ENCODE results near the gene PCDHB9.
"Not testable (repeated sequence)": the region's sequence is repeated elsewhere in the genome, so short reads cannot be mapped to it uniquely, and the experiment has no call there.

Gene PCDHB9

GRCh38 chr5:141186897-141187512 is at the start of gene PCDHB9:
Gene PCDHB9, plus strand, starts transcription at chr5:141187161. Its CDS starts 158 bp downstream, at chr5:141187319.
- peak; percentile 29 for DNase-seq

GRCh38 chr5:141137346-141137745 is 49.6 kb upstream of the PCDHB9 start:
- DNase-seq, result not testable (repeated sequence)

GRCh38 chr5:141149812-141150211 is 37.1 kb upstream of the PCDHB9 start, which contains the start of gene PCDHB6:
Gene PCDHB6, plus strand, starts transcription at chr5:141150057. Its CDS starts 201 bp downstream, at chr5:141150258.
- DNase-seq, result no peak

- DNase-seq, result no peak
Measured at GRCh38 chr5:141150224-141150992, 36.6 kb upstream of the PCDHB9 start.

GRCh38 chr5:141150993-141151325 is 36.0 kb upstream of the PCDHB9 start:
- DNase-seq, result no peak

- DNase-seq, result not testable (repeated sequence)
Measured at GRCh38 chr5:141151632-141152031, 35.3 kb upstream of the PCDHB9 start.

GRCh38 chr5:141152096-141152495 is 34.9 kb upstream of the PCDHB9 start:
- DNase-seq, result not testable (repeated sequence)

GRCh38 chr5:141155540-141156374 is 31.2 kb upstream of the PCDHB9 start:
- DNase-seq, result no peak

GRCh38 chr5:141157356-141157755 is 29.6 kb upstream of the PCDHB9 start:
- DNase-seq, result not testable (repeated sequence)

GRCh38 chr5:141157901-141158300 is 29.1 kb upstream of the PCDHB9 start:
- DNase-seq, result not testable (repeated sequence)

- peak; percentile 21 for DNase-seq
Measured at GRCh38 chr5:141172381-141173204, 14.4 kb upstream of the PCDHB9 start, which contains the start of gene PCDHB7. Gene PCDHB7, plus strand, starts transcription at chr5:141172644. Its CDS starts 192 bp downstream, at chr5:141172836.

- not testable (repeated sequence) for DNase-seq
Measured at GRCh38 chr5:141174291-141175104, 12.5 kb upstream of the PCDHB9 start.

GRCh38 chr5:141175933-141176332 is 11.0 kb upstream of the PCDHB9 start:
- no peak for DNase-seq

- DNase-seq, result not testable (repeated sequence)
Measured at GRCh38 chr5:141177577-141178191, 9.3 kb upstream of the PCDHB9 start, which contains the start of gene PCDHB8. Gene PCDHB8, plus strand, starts transcription at chr5:141177790. Its CDS starts 245 bp downstream, at chr5:141178035.

- DNase-seq, result not testable (repeated sequence)
Measured at GRCh38 chr5:141179371-141179770, 7.6 kb upstream of the PCDHB9 start.

GRCh38 chr5:141179876-141180275 is 7.1 kb upstream of the PCDHB9 start:
- not testable (repeated sequence) for DNase-seq

- no peak for DNase-seq
Measured at GRCh38 chr5:141180313-141180712, 6.6 kb upstream of the PCDHB9 start.

- DNase-seq, result no peak
Measured at GRCh38 chr5:141182248-141182647, 4.7 kb upstream of the PCDHB9 start, which contains the start of gene PCDHB16. Gene PCDHB16, plus strand, starts transcription at chr5:141182387. Its CDS starts 173 bp downstream, at chr5:141182560.

- not testable (repeated sequence) for DNase-seq
Measured at GRCh38 chr5:141184117-141184855, 2.7 kb upstream of the PCDHB9 start.

GRCh38 chr5:141188682-141189081 is 1.7 kb downstream of the PCDHB9 start:
- DNase-seq, result not testable (repeated sequence)
